Limb (tissue), 2 donors: ENCODE measurements around the gene ITIH5.

Experiments used
- DNase-seq, 2 donors: peaks; one replicate each; pipeline ENCODE4 v3.0.0-alpha.2; 2016; ENCODE audit errors: extremely low spot score in 2 of 2

ITIH5 gene

DNA sequence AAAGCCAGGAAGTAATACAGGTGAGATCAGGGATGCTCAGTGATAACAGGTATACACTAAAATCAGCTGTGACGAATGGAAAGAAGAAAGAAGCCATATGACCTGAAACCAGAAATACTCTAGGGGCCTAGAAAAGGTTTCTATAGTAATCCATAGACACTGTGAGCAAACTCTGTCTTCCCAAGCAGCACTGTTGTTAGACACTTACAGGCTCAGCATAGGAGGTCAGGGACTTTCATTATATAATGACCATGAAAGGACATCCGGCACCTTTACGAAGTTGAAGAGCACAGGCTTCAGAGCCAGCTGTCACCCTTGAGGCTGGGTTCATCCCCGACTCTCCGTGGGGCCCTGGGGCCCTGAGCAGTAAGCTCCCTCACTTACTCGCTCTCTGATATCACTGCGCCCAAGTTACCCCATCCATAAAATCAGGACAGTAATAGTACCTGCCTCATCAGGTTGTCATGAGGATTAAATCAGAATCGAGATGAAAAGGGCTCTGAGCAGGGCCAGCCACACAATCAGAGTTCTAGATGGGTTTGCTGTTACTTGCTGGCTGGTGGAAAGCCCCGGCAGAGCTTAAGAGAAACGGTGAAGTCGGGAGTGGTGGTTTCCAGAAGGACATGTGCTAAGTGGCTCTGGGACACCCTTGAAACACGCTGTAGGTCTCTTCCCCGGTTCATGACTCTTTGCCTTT, 79.5 kb downstream of the ITIH5 start:
- no peak for DNase-seq

- DNase-seq, result no peak
These were observed 81.5 kb downstream of the ITIH5 start for GRCh38 chr10:7585228-7585627.

DNA sequence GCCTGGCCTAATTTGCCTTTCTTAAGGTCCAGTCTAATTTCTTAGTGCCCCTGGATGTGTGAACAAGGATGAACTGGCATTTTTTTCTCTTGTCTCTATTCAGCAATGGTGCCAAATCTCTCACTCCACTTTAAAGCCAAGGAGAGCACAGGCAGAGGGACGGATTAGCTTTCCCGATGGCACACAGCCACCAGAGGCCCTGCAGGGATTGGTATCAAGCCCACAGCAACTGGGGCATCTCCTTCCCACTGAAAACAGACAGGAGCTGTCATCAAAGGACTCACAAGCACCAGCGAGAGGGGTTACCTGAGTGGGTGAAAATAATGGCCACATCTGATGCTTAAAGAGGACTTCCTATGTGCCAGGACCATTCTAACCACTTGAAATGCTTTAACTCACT, 83.1 kb downstream of the ITIH5 start:
- DNase-seq, result no peak

- no peak for DNase-seq
These were observed 86.2 kb downstream of the ITIH5 start for GRCh38 chr10:7580520-7580919.

GRCh38 chr10:7579681-7580080, 87.1 kb downstream of the ITIH5 start:
- no peak for DNase-seq

DNA sequence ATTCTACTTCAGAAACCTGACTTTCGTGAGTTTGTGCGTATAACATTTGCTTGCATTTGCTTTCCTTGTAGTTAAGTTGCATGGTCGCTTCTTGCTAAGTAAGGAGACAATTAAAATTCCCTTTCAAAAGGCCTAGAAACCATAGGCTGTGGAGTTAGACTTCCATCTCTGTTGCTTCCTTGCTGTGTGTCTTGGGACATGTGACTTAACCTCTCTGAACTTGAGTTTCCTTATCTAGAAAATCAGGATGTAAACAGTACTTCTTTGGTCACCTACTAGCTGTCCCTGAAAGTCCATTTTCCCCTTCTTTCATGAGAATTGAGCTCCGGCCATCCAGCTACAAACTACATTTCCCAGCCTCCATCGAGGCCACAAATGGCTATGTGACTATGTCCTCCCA, 89.2 kb downstream of the ITIH5 start:
- DNase-seq, result no peak

DNA sequence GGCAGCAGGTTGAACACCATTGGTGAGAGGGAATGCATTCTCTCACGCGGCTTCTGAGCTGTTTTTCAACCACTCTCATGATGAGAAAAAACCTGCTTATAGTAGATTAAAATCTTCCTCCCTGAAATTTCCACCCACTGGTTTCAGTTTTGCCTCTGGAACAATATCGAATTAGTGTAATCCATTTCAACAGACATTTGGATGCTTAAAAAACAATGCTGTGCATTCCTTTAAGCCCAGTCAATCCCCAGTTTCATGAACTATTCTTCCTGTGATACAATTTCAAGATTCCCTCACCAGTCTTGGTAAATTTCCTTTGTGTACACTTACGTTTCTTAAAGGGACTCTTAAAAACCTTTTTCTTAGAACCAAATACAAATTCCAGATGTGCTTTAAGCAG, 89.6 kb downstream of the ITIH5 start:
- no peak for DNase-seq

DNA sequence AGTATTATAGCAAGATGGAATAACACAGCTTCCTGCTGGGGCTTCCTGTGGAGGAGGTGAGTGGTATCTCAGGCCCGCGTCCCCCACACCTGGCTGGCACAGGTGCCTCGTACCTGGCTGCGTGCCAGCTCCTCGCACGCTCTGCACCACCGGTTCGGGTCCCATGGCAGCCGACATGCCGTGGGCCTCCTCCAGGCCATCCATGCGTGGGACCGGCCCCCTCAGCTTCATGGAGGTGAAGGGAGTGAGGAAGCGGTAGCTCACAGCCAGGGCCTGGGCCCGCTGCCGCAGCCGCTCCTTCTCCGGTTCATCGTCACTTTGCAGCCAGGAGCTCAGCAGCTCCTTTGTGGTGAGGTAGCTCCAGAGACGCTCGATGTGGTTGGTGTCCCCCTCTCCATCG, 90.4 kb downstream of the ITIH5 start:
- no peak for DNase-seq

GRCh38 chr10:7572391-7572790, 94.4 kb downstream of the ITIH5 start:
- DNase-seq, result peak in 1 of 2 donors; percentile 62

GRCh38 chr10:7571981-7572380, 94.8 kb downstream of the ITIH5 start:
- DNase-seq, result peak; percentile 65 to 77

DNA sequence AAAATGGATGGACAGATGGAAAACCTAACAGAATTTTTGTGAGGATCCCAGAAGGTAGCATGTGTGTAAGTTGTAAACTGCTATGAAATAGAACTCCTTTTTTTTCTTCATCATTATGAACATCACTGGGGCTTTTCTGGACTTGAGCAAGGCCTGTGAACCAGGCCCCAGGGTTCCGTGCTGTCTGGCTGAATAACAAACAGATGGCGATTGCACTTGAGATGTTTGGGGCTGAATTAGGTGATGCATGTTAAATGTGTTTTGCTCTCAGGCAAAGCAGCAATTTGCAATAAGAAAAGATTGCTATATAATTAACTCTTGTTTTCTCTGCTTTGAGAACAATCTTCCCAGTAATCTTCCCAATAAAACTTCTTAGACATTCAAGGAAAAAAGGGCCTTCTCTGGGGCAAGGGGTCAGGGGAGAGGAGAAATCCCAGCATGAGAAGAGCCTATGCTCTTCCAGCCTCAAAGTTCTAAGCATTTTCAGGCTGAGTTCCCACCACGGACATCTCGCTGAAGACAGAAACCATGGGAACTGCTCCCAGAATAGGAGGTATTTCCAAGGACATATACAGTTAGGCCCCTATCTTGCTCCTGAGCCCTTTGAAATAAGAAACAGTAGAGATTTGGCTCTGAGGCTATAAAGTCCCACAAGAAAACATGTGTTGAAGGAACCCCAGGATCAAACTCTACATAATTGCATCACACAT, 98.7 kb downstream of the ITIH5 start:
- no peak for DNase-seq

- DNase-seq, result no peak
These were observed 99.9 kb downstream of the ITIH5 start for GRCh38 chr10:7566891-7567290.

GRCh38 chr10:7565871-7566270, 100.9 kb downstream of the ITIH5 start:
- DNase-seq, result no peak

- no peak for DNase-seq
These were observed 103.0 kb downstream of the ITIH5 start for GRCh38 chr10:7563770-7564169.

- no peak for DNase-seq
These were observed 103.4 kb downstream of the ITIH5 start for GRCh38 chr10:7563368-7563767.

GRCh38 chr10:7561985-7562384, 104.8 kb downstream of the ITIH5 start:
- no peak for DNase-seq

DNA sequence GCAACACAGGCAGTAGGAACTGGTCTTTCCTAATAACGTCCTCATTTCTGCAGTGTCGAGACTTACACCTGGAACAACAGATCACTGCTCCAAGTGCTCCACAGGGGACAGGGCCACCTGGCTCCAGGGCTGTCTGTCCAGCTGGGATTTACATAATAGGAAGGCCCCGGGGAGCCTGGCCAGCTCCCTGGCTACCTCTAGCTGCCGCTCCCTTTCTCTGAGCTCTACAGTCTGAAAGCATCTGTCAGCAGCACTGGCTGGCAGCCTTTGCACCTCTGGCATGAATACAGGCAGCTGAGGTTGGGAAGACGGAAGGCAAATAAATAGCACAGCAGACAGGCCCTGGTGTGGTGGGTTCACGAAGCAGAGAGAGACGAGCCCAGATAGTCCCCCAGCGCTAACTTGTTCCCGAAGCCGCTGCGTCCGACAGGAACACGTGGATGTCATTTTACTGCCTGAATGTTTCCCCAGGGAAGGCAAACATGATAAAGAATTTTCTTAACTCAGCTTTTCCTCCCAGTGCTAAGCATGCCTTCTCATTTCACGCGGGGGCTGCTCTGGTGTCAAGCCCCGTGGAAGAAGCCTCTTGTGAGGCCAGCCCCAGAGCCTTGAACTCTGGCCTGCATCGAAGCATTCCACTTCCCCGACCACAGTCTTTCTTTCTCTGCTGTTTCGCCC, 105.4 kb downstream of the ITIH5 start:
- DNase-seq, result peak; percentile 77 to 87

DNA sequence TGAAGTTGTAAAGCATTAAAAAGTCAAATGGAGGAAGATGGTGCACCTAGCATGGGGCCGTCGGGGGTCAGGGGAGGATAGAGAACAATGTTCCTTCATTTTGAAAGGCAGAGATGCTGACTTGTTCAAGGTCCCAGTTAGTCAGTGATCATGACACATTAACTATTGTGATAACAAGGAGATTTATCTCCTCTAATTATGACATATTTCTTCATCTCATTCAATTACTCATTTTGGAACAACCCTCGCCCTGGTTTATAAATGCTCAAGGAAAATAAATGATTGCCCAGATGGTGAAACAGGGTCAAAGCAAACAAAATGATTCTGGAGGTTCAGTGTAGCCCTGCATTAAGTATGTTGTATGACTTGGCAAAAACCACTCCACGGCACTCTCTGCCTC, 106.2 kb downstream of the ITIH5 start:
- no peak for DNase-seq

GRCh38 chr10:7559386-7559785, 107.4 kb downstream of the ITIH5 start:
- no peak for DNase-seq

DNA sequence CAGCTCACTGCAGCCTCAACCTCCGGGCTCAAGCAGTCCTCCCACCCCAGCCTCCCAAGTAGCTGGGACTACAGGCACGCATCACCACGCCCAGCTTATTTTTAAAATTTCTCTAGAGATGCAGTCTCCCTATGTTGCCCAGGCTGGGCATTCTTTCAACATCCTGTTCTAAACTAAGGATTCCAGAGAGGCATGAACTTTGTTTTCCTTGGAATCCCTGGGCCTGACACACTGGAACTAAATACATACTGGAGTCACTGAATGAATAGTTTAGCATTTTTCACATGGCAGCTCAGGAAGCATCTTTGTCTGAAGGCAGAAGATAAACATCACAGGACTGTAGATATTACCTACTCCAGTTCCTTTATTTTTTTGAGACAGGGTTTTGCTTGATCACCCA, 108.7 kb downstream of the ITIH5 start:
- DNase-seq, result no peak

DNA sequence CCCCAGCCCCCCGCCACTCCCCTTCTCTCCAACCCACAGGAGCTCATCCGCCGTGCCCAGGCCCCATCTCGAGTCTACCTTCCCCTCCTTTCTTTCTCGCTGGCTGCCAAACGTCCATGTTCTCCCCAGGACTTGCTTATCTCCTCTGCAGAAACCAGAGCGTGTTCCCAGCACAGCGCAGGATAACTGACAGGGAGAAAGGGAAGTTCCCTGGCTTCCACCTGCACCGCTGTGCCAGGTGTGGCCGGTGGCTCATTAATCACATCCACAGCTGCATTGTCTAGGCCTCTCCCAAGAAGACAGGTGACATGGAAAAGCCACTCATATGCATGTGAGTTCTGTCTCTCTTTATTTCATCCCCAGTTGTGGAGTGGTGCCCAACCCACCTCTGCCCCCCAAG, 113.2 kb downstream of the ITIH5 start:
- DNase-seq, result no peak

GRCh38 chr10:7551950-7552716, 114.6 kb downstream of the ITIH5 start:
- peak in 1 of 2 donors; percentile 53 for DNase-seq
